Stimulated activated naive CD8-positive, alpha-beta T cell treated with anti-CD3 and anti-CD28 coated beads, Interleukin-15, amount 100 ng/mL, for 72 hours (primary cell): ENCODE results near the gene FLNA.

Source experiments
- ATAC-seq: fragments of 150-1000 bp; cut with Tn5 transposase; 2 replicates; pipeline ENCODE4 v1.10.0; 2021; ENCODE audit warnings: mild to moderate bottlenecking, moderate library complexity
- DNase-seq, 2 donors: peaks; one replicate each; pipeline ENCODE4 v3.0.0; 2021 to 2022
- H3K27ac Mint-ChIP-seq, 2 donors: one replicate each; pipeline ENCODE4 v1.8.0; 2022; ENCODE audit warnings: mild to moderate bottlenecking in 2 of 2, mixed read lengths in 2 of 2, moderate library complexity in 2 of 2
- H3K27me3 Mint-ChIP-seq: one replicate; pipeline ENCODE4 v1.8.0; 2022; ENCODE audit warnings: mixed read lengths
- H3K4me1 Mint-ChIP-seq: one replicate; pipeline ENCODE4 v1.8.0; 2022; ENCODE audit warnings: mild to moderate bottlenecking, mixed read lengths
- H3K4me3 Mint-ChIP-seq, 2 donors: one replicate each; pipeline ENCODE4 v1.8.0; 2022; ENCODE audit warnings: mild to moderate bottlenecking in 2 of 2, mixed read lengths in 2 of 2, moderate library complexity in 1 of 2
- H3K9me3 Mint-ChIP-seq, 2 donors: one replicate each; pipeline ENCODE4 v1.8.0; 2022; ENCODE audit warnings: mixed read lengths in 2 of 2

FLNA gene

GRCh38 chrX:154371017-154371788, 3.2 kb downstream of the FLNA start:
- Mint-ChIP-seq H3K9me3 (no peaks in the 10 kb centered on the region), H3K4me1 (peaks cover 27% of the 10 kb centered on the region), H3K27ac (peak overlapping the region; percentile 40 to 94), H3K27me3 (no peaks in the 10 kb centered on the region), H3K4me3 (peak overlapping the region; percentile 80 to 87)
- peak; percentile 88 to 94 for DNase-seq
- peak; percentile 57 for ATAC-seq

GRCh38 chrX:154370300-154371016, 4.0 kb downstream of the FLNA start:
- ATAC-seq = no peak
- DNase-seq = no peak

GRCh38 chrX:154369449-154370299, 4.8 kb downstream of the FLNA start:
- DNase-seq = peak; percentile 45 to 70
- H3K27ac Mint-ChIP-seq = peak overlapping the region; percentile 91 to 92
- H3K27me3 Mint-ChIP-seq = no peaks in the 10 kb centered on the region
- peaks cover 24% of the 10 kb centered on the region for H3K4me1 Mint-ChIP-seq
- H3K4me3 Mint-ChIP-seq = peak overlapping the region; percentile 87 to 91
- ATAC-seq = peak; percentile 15
- H3K9me3 Mint-ChIP-seq = no peaks in the 10 kb centered on the region

More at GRCh38 chrX:154370300-154371016, 4.0 kb downstream of the FLNA start:
- no peaks in the 10 kb centered on the region for H3K9me3 Mint-ChIP-seq
- peak overlapping the region; percentile 87 to 91 for H3K4me3 Mint-ChIP-seq
- peaks cover 26% of the 10 kb centered on the region for H3K4me1 Mint-ChIP-seq
- peak overlapping the region; percentile 92 to 94 for H3K27ac Mint-ChIP-seq
- no peaks in the 10 kb centered on the region for H3K27me3 Mint-ChIP-seq

GRCh38 chrX:154368630-154369448, 5.6 kb downstream of the FLNA start:
- peaks cover 26% of the 10 kb centered on the region for H3K4me1 Mint-ChIP-seq
- peak overlapping the region; percentile 87 to 91 for H3K4me3 Mint-ChIP-seq
- peak overlapping the region; percentile 76 to 97 for H3K27ac Mint-ChIP-seq
- peak; percentile 82 for ATAC-seq
- H3K27me3 Mint-ChIP-seq = no peaks in the 10 kb centered on the region
- H3K9me3 Mint-ChIP-seq = no peaks in the 10 kb centered on the region
- DNase-seq = peak; percentile 84 to 96

- H3K27me3 Mint-ChIP-seq = no peaks in the 10 kb centered on the region
- peak overlapping the region; percentile 81 to 87 for H3K4me3 Mint-ChIP-seq
- peak overlapping the region in 1 of 2 donors; percentile 97 for H3K27ac Mint-ChIP-seq
- peaks cover 25% of the 10 kb centered on the region for H3K4me1 Mint-ChIP-seq
- no peaks in the 10 kb centered on the region for H3K9me3 Mint-ChIP-seq
- ATAC-seq (no peak), DNase-seq (no peak)
Observed at GRCh38 chrX:154367474-154368308, 6.7 kb downstream of the FLNA start.

- H3K27me3 Mint-ChIP-seq = no peaks in the 10 kb centered on the region
- peaks cover 24% of the 10 kb centered on the region for H3K4me1 Mint-ChIP-seq
- DNase-seq (no peak), ATAC-seq (no peak)
- peak overlapping the region in 1 of 2 donors; percentile 67 for H3K27ac Mint-ChIP-seq
- no peak overlapping the region for H3K4me3 Mint-ChIP-seq
- H3K9me3 Mint-ChIP-seq = no peaks in the 10 kb centered on the region
Observed at GRCh38 chrX:154366666-154367055, 7.8 kb downstream of the FLNA start.

GRCh38 chrX:154365997-154366665, 8.3 kb downstream of the FLNA start:
- Mint-ChIP-seq H3K9me3 (no peaks in the 10 kb centered on the region), H3K4me1 (peaks cover 24% of the 10 kb centered on the region), H3K27ac (peak overlapping the region; percentile 48 to 82), H3K4me3 (no peak overlapping the region), H3K27me3 (no peaks in the 10 kb centered on the region)
- ATAC-seq = no peak
- no peak for DNase-seq

GRCh38 chrX:154365052-154365600, 9.3 kb downstream of the FLNA start:
- H3K9me3 Mint-ChIP-seq = no peaks in the 10 kb centered on the region
- no peak overlapping the region for H3K27ac Mint-ChIP-seq
- no peak overlapping the region for H3K4me3 Mint-ChIP-seq
- ATAC-seq (no peak), DNase-seq (no peak)
- H3K27me3 Mint-ChIP-seq = no peaks in the 10 kb centered on the region
- peaks cover 24% of the 10 kb centered on the region for H3K4me1 Mint-ChIP-seq

- no peaks in the 10 kb centered on the region for H3K27me3 Mint-ChIP-seq
- peaks cover 27% of the 10 kb centered on the region for H3K4me1 Mint-ChIP-seq
- no peak overlapping the region for H3K4me3 Mint-ChIP-seq
- ATAC-seq (no peak), DNase-seq (no peak)
- H3K9me3 Mint-ChIP-seq = no peaks in the 10 kb centered on the region
- no peak overlapping the region for H3K27ac Mint-ChIP-seq
Observed at GRCh38 chrX:154363706-154364439, 10.6 kb downstream of the FLNA start.

GRCh38 chrX:154362085-154362742, 12.2 kb downstream of the FLNA start:
- peaks cover 32% of the 10 kb centered on the region for H3K4me1 Mint-ChIP-seq
- H3K4me3 Mint-ChIP-seq = no peak overlapping the region
- DNase-seq (no peak), ATAC-seq (no peak)
- no peak overlapping the region for H3K27ac Mint-ChIP-seq
- H3K9me3 Mint-ChIP-seq = no peaks in the 10 kb centered on the region
- H3K27me3 Mint-ChIP-seq = no peaks in the 10 kb centered on the region

GRCh38 chrX:154360155-154360713, 14.2 kb downstream of the FLNA start:
- Mint-ChIP-seq H3K4me3 (no peak overlapping the region), H3K27ac (peak overlapping the region in 1 of 2 donors; percentile 44), H3K9me3 (no peaks in the 10 kb centered on the region), H3K27me3 (no peaks in the 10 kb centered on the region), H3K4me1 (peaks cover 50% of the 10 kb centered on the region)
- ATAC-seq (no peak), DNase-seq (no peak)

- peaks cover 47% of the 10 kb centered on the region for H3K4me1 Mint-ChIP-seq
- no peak overlapping the region for H3K27ac Mint-ChIP-seq
- DNase-seq = no peak
- no peak overlapping the region for H3K4me3 Mint-ChIP-seq
- H3K27me3 Mint-ChIP-seq = no peaks in the 10 kb centered on the region
- no peak for ATAC-seq
- no peaks in the 10 kb centered on the region for H3K9me3 Mint-ChIP-seq
Observed at GRCh38 chrX:154359362-154360154, 14.9 kb downstream of the FLNA start.
